ENCODE measurements around the gene PARD3. TPM values are rescaled to one million over a fixed set of nuclear protein-coding genes. Genes with fewer than 3 reads are reported as not detected.

PARD3 gene
- total RNA-seq, 1 donor from 2014 or later: 76.4 TPM

GRCh38 chr10:34737772-34738169, 77.3 kb downstream of the PARD3 start:
- Histone ChIP-seq H3K27me3 (ENCODE audit: control insufficient read depth, insufficient read depth, low read length) (no peaks in the 10 kb centered on the region), H3K36me3 (ENCODE audit: control insufficient read depth, insufficient read depth, low read length) (no peaks in the 10 kb centered on the region), H3K4me3 (ENCODE audit: low read depth, low read length) (no peak overlapping the region)
- no peak for DNase-seq (ENCODE audit: low read depth)
- TF ChIP-seq, protein P1, sequence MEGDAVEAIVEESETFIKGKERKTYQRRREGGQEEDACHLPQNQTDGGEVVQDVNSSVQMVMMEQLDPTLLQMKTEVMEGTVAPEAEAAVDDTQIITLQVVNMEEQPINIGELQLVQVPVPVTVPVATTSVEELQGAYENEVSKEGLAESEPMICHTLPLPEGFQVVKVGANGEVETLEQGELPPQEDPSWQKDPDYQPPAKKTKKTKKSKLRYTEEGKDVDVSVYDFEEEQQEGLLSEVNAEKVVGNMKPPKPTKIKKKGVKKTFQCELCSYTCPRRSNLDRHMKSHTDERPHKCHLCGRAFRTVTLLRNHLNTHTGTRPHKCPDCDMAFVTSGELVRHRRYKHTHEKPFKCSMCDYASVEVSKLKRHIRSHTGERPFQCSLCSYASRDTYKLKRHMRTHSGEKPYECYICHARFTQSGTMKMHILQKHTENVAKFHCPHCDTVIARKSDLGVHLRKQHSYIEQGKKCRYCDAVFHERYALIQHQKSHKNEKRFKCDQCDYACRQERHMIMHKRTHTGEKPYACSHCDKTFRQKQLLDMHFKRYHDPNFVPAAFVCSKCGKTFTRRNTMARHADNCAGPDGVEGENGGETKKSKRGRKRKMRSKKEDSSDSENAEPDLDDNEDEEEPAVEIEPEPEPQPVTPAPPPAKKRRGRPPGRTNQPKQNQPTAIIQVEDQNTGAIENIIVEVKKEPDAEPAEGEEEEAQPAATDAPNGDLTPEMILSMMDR (IDR thresholded peaks at IDR 0.05; ENCODE audit: insufficient read depth, low read length, poor library complexity, severe bottlenecking): no peak

GRCh38 chr10:34736976-34737771, 77.9 kb downstream of the PARD3 start:
- no peak for DNase-seq (ENCODE audit: low read depth)
- H3K36me3 ChIP-seq (ENCODE audit: control insufficient read depth, insufficient read depth, low read length): no peaks in the 10 kb centered on the region
- TF ChIP-seq, protein P1 (IDR thresholded peaks at IDR 0.05; ENCODE audit: insufficient read depth, low read length, poor library complexity, severe bottlenecking): no peak
- no peak overlapping the region for H3K4me3 ChIP-seq (ENCODE audit: low read depth, low read length)
- H3K27me3 ChIP-seq (ENCODE audit: control insufficient read depth, insufficient read depth, low read length): no peaks in the 10 kb centered on the region

- TF ChIP-seq, protein P1 (IDR thresholded peaks at IDR 0.05; ENCODE audit: insufficient read depth, low read length, poor library complexity, severe bottlenecking): no peak
- no peaks in the 10 kb centered on the region for H3K27me3 ChIP-seq (ENCODE audit: control insufficient read depth, insufficient read depth, low read length)
Observed at GRCh38 chr10:34734918-34735317, 80.2 kb downstream of the PARD3 start.

GRCh38 chr10:34732926-34733325, 82.2 kb downstream of the PARD3 start:
- Histone ChIP-seq H3K36me3 (ENCODE audit: control insufficient read depth, insufficient read depth, low read length) (no peaks in the 10 kb centered on the region), H3K27me3 (ENCODE audit: control insufficient read depth, insufficient read depth, low read length) (no peaks in the 10 kb centered on the region), H3K4me3 (ENCODE audit: low read depth, low read length) (no peak overlapping the region)
- TF ChIP-seq, protein P1 (IDR thresholded peaks at IDR 0.05; ENCODE audit: insufficient read depth, low read length, poor library complexity, severe bottlenecking): peak; percentile 39
- no peak for DNase-seq (ENCODE audit: low read depth)

More at GRCh38 chr10:34734918-34735317, 80.2 kb downstream of the PARD3 start:
- no peak for DNase-seq (ENCODE audit: low read depth)
- Histone ChIP-seq H3K36me3 (ENCODE audit: control insufficient read depth, insufficient read depth, low read length) (no peaks in the 10 kb centered on the region), H3K4me3 (ENCODE audit: low read depth, low read length) (no peak overlapping the region)

DNA sequence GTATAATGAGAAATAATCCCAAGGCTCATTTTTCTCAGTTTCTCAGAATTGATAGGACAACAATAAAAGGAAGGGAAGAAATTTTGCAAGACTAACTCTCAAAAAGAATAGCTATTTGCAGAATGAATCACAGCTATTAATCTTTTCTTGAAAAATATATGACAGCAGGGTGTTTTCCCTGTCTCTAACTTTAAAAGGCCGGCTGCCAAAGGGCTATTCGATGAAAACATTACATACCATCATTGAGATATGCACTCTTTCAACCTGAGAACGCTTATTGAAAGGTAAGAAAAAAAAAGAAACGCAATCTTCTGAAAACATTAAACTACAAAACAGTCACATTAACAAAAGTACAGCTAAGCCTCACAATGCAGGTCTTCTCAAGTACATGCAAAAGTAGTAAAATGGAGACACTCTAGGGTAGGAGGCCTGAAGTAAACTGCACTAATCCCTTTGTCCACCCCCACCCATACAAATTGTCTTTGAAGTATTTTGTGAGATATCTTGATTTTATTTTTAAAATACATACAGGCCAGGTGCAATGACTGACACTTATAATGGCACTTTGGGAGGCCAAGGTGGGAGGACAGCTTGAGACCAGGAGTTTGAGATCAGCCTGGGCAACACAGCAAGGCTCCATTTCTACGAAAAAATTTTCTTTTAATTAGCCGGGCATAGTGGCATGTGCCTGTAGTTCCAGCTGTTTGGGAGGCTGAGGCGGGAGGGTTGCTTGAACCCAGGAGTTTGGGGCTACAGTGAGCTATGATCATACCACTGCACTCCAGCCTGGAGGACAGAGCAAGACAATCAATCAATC, 83.0 kb downstream of the PARD3 start:
- no peak overlapping the region for H3K4me3 ChIP-seq (ENCODE audit: low read depth, low read length)
- DNase-seq (ENCODE audit: low read depth): no peak
- H3K27me3 ChIP-seq (ENCODE audit: control insufficient read depth, insufficient read depth, low read length): no peaks in the 10 kb centered on the region
- H3K36me3 ChIP-seq (ENCODE audit: control insufficient read depth, insufficient read depth, low read length): no peaks in the 10 kb centered on the region
- TF ChIP-seq, protein P1 (IDR thresholded peaks at IDR 0.05; ENCODE audit: insufficient read depth, low read length, poor library complexity, severe bottlenecking): no peak

Measured in kidney epithelial cell (primary cell).